ENCODE measurements around the gene NEU4.
"Not testable (repeated sequence)": the region's sequence is repeated elsewhere in the genome, so short reads cannot be mapped to it uniquely, and the experiment has no call there.

NEU4 gene

GRCh38 chr2:241780939-241781569, 27.9 kb upstream of the NEU4 start:
- H3K4me3 ChIP-seq (ENCODE audit: low read length) = no peak overlapping the region
- no peak for TF ChIP-seq ZNF274 (IDR thresholded peaks at IDR 0.05; ENCODE audit: low read depth, low read length)

GRCh38 chr2:241782053-241782452, 26.9 kb upstream of the NEU4 start:
- H3K4me3 ChIP-seq (ENCODE audit: low read length) = not testable (repeated sequence)

GRCh38 chr2:241788135-241788534, 20.9 kb upstream of the NEU4 start:
- no peak for TF ChIP-seq ZNF274 (IDR thresholded peaks at IDR 0.05; ENCODE audit: low read depth, low read length)

GRCh38 chr2:241788572-241788971, 20.4 kb upstream of the NEU4 start:
- no peak for TF ChIP-seq ZNF274 (IDR thresholded peaks at IDR 0.05; ENCODE audit: low read depth, low read length)

More at GRCh38 chr2:241788135-241788534, 20.9 kb upstream of the NEU4 start:
- no peak overlapping the region for H3K4me3 ChIP-seq (ENCODE audit: low read length)

GRCh38 chr2:241791385-241791784, 17.6 kb upstream of the NEU4 start:
- H3K4me3 ChIP-seq (ENCODE audit: low read length) = not testable (repeated sequence)

More at GRCh38 chr2:241788572-241788971, 20.4 kb upstream of the NEU4 start:
- no peak overlapping the region for H3K4me3 ChIP-seq (ENCODE audit: low read length)

GRCh38 chr2:241793385-241793784, 15.6 kb upstream of the NEU4 start:
- H3K4me3 ChIP-seq (ENCODE audit: low read length) = no peak overlapping the region
- TF ChIP-seq ZNF274 (IDR thresholded peaks at IDR 0.05; ENCODE audit: low read depth, low read length) = no peak

- H3K4me3 ChIP-seq (ENCODE audit: low read length) = no peak overlapping the region
- TF ChIP-seq ZNF274 (IDR thresholded peaks at IDR 0.05; ENCODE audit: low read depth, low read length) = no peak
Measured at GRCh38 chr2:241794250-241794823, 14.7 kb upstream of the NEU4 start.

- TF ChIP-seq ZNF274 (IDR thresholded peaks at IDR 0.05; ENCODE audit: low read depth, low read length) = no peak
- H3K4me3 ChIP-seq (ENCODE audit: low read length) = no peak overlapping the region
Measured at GRCh38 chr2:241795021-241795999, 13.7 kb upstream of the NEU4 start.

- no peak for TF ChIP-seq ZNF274 (IDR thresholded peaks at IDR 0.05; ENCODE audit: low read depth, low read length)
- H3K4me3 ChIP-seq (ENCODE audit: low read length) = no peak overlapping the region
Measured at GRCh38 chr2:241796209-241796608, 12.8 kb upstream of the NEU4 start.

- TF ChIP-seq ZNF274 (IDR thresholded peaks at IDR 0.05; ENCODE audit: low read depth, low read length) = no peak
Measured at GRCh38 chr2:241796610-241797138, 12.3 kb upstream of the NEU4 start.

GRCh38 chr2:241797441-241798080, 11.4 kb upstream of the NEU4 start:
- TF ChIP-seq ZNF274 (IDR thresholded peaks at IDR 0.05; ENCODE audit: low read depth, low read length) = no peak

More at GRCh38 chr2:241796610-241797138, 12.3 kb upstream of the NEU4 start:
- H3K4me3 ChIP-seq (ENCODE audit: low read length) = no peak overlapping the region

GRCh38 chr2:241798081-241798630, 10.8 kb upstream of the NEU4 start:
- no peak overlapping the region for H3K4me3 ChIP-seq (ENCODE audit: low read length)
- TF ChIP-seq ZNF274 (IDR thresholded peaks at IDR 0.05; ENCODE audit: low read depth, low read length) = no peak

More at GRCh38 chr2:241797441-241798080, 11.4 kb upstream of the NEU4 start:
- no peak overlapping the region for H3K4me3 ChIP-seq (ENCODE audit: low read length)

GRCh38 chr2:241798631-241799521, 10.1 kb upstream of the NEU4 start:
- H3K4me3 ChIP-seq (ENCODE audit: low read length) = no peak overlapping the region
- no peak for TF ChIP-seq ZNF274 (IDR thresholded peaks at IDR 0.05; ENCODE audit: low read depth, low read length)
